ENCODE data around the gene EOMES.

The EOMES gene

GRCh38 chr3:27677565-27677964 is 44.6 kb downstream of the EOMES start:
- H3K4me3 Mint-ChIP-seq: no peak overlapping the region
- no peaks in the 10 kb centered on the region for H3K27me3 Mint-ChIP-seq (ENCODE audit: low read depth)
- H3K36me3 Mint-ChIP-seq (ENCODE audit: low read depth): no peaks in the 10 kb centered on the region
- peaks cover 5% of the 10 kb centered on the region for H3K4me1 Mint-ChIP-seq
- TF ChIP-seq CTCF (IDR thresholded peaks at IDR 0.05; ENCODE audit: unreplicated experiment in 3 of 3): no peak
- no peaks in the 10 kb centered on the region for H3K9me3 Mint-ChIP-seq
- H3K27ac Mint-ChIP-seq: no peak overlapping the region

GRCh38 chr3:27675287-27675686 is 46.8 kb downstream of the EOMES start:
- no peaks in the 10 kb centered on the region for H3K36me3 Mint-ChIP-seq (ENCODE audit: low read depth)
- H3K9me3 Mint-ChIP-seq: no peaks in the 10 kb centered on the region

GRCh38 chr3:27673701-27674100 is 48.4 kb downstream of the EOMES start:
- no peaks in the 10 kb centered on the region for H3K9me3 Mint-ChIP-seq
- TF ChIP-seq CTCF (IDR thresholded peaks at IDR 0.05; ENCODE audit: unreplicated experiment in 3 of 3): no peak
- H3K36me3 Mint-ChIP-seq (ENCODE audit: low read depth): no peaks in the 10 kb centered on the region
- no peaks in the 10 kb centered on the region for H3K27me3 Mint-ChIP-seq (ENCODE audit: low read depth)
- no peak overlapping the region for H3K4me3 Mint-ChIP-seq
- H3K27ac Mint-ChIP-seq: no peak overlapping the region
- no peaks in the 10 kb centered on the region for H3K4me1 Mint-ChIP-seq

More at GRCh38 chr3:27675287-27675686, 46.8 kb downstream of the EOMES start:
- no peaks in the 10 kb centered on the region for H3K4me1 Mint-ChIP-seq
- no peak overlapping the region for H3K27ac Mint-ChIP-seq
- no peak overlapping the region for H3K4me3 Mint-ChIP-seq
- no peaks in the 10 kb centered on the region for H3K27me3 Mint-ChIP-seq (ENCODE audit: low read depth)
- TF ChIP-seq CTCF (IDR thresholded peaks at IDR 0.05; ENCODE audit: unreplicated experiment in 3 of 3): no peak

- Mint-ChIP-seq H3K27me3 (ENCODE audit: low read depth) (no peaks in the 10 kb centered on the region), H3K36me3 (ENCODE audit: low read depth) (no peaks in the 10 kb centered on the region), H3K9me3 (no peaks in the 10 kb centered on the region), H3K27ac (no peak overlapping the region), H3K4me3 (no peak overlapping the region), H3K4me1 (peaks cover 7% of the 10 kb centered on the region)
- TF ChIP-seq CTCF (IDR thresholded peaks at IDR 0.05; ENCODE audit: unreplicated experiment in 3 of 3): no peak
Observed at GRCh38 chr3:27671101-27671500, 51.0 kb downstream of the EOMES start.

- Mint-ChIP-seq H3K27me3 (ENCODE audit: low read depth) (no peaks in the 10 kb centered on the region), H3K9me3 (no peaks in the 10 kb centered on the region), H3K27ac (no peak overlapping the region), H3K36me3 (ENCODE audit: low read depth) (no peaks in the 10 kb centered on the region), H3K4me3 (no peak overlapping the region), H3K4me1 (peaks cover 7% of the 10 kb centered on the region)
- TF ChIP-seq CTCF (IDR thresholded peaks at IDR 0.05; ENCODE audit: unreplicated experiment in 3 of 3): no peak
Observed at GRCh38 chr3:27670619-27671018, 51.5 kb downstream of the EOMES start.

- H3K27me3 Mint-ChIP-seq (ENCODE audit: low read depth): no peaks in the 10 kb centered on the region
- H3K4me1 Mint-ChIP-seq: peaks cover 7% of the 10 kb centered on the region
- no peak for TF ChIP-seq CTCF (IDR thresholded peaks at IDR 0.05; ENCODE audit: unreplicated experiment in 3 of 3)
- no peaks in the 10 kb centered on the region for H3K36me3 Mint-ChIP-seq (ENCODE audit: low read depth)
- no peak overlapping the region for H3K4me3 Mint-ChIP-seq
- no peaks in the 10 kb centered on the region for H3K9me3 Mint-ChIP-seq
- H3K27ac Mint-ChIP-seq: no peak overlapping the region
Observed at GRCh38 chr3:27669591-27669990, 52.5 kb downstream of the EOMES start.
